Upper lobe of left lung (tissue), 4 donors: Measurements from ENCODE around the gene ALDH7A1.

Experiments used
- EP300 ChIP-seq, 4 donors: sonication (generic); formaldehyde crosslinking; IDR thresholded peaks; one replicate each; pipeline ENCODE4 v1.5.1; 2017; ENCODE audit warnings: antibody characterized with exemption in 4 of 4, control low read depth in 2 of 4
- POLR2A ChIP-seq, 4 donors: fragments of 450-650 bp; IDR thresholded peaks; one replicate each; pipeline ENCODE4 v1.5.1; 2016 to 2017; ENCODE audit warnings: antibody characterized with exemption in 4 of 4, mild to moderate bottlenecking in 2 of 4
- TF ChIP-seq, protein P1 (sequence below), 6 experiments: fragments of 450-650 bp in 4 of 6; fragments of 200-600 bp in 2 of 6; sonication (generic) in 2 of 6; IDR thresholded peaks; one replicate each; pipeline ENCODE4 v1.5.1; 2016 to 2019; ENCODE audit warnings: antibody characterized with exemption in 6 of 6

DNA sequence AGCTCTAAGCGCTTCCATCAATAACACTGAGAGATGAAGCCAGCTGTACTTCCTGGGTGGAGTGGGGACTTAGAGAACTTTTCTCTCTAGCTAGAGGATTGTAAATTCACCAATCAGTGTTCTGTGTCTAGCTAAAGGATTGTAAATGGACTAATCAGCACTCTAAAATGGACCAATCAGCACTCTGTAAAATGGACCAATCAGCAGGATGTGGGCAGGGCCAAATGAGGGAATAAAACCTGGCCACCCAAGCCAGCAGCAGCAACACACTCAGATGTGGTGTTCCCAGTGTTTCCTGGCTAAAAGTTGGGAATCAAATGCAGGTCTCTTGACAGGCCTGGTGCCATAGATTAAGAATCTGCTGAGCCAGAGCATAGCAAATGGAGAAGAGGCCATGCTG lies 60.5 kb downstream of the ALDH7A1 start:
- TF ChIP-seq, protein P1, sequence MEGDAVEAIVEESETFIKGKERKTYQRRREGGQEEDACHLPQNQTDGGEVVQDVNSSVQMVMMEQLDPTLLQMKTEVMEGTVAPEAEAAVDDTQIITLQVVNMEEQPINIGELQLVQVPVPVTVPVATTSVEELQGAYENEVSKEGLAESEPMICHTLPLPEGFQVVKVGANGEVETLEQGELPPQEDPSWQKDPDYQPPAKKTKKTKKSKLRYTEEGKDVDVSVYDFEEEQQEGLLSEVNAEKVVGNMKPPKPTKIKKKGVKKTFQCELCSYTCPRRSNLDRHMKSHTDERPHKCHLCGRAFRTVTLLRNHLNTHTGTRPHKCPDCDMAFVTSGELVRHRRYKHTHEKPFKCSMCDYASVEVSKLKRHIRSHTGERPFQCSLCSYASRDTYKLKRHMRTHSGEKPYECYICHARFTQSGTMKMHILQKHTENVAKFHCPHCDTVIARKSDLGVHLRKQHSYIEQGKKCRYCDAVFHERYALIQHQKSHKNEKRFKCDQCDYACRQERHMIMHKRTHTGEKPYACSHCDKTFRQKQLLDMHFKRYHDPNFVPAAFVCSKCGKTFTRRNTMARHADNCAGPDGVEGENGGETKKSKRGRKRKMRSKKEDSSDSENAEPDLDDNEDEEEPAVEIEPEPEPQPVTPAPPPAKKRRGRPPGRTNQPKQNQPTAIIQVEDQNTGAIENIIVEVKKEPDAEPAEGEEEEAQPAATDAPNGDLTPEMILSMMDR (IDR thresholded peaks at IDR 0.05): no peak
- TF ChIP-seq POLR2A (IDR thresholded peaks at IDR 0.05): no peak
- TF ChIP-seq EP300 (IDR thresholded peaks at IDR 0.05): no peak
